B cell (primary cell): ENCODE measurements around the gene CHD5. TPM values are rescaled to one million over a fixed set of nuclear protein-coding genes. Genes with fewer than 3 reads are reported as not detected.

ENCODE experiments used
- ATAC-seq: fragments of 200-7000 bp; cut with Tn5 transposase; one replicate; pipeline ENCODE4 v1.10.0; 2021; ENCODE audit warnings: low read depth, mild to moderate bottlenecking, moderate number of reproducible peaks, moderate library complexity
- CTCF ChIA-PET: fragments of 350-600 bp; sonication (Branson Sonifier 250); formaldehyde crosslinking; loops from one replicate; lab custom pipeline; 2021; ENCODE audit warnings: antibody characterized with exemption, inconsistent platforms; lab: Charles Lee
- POLR2A ChIA-PET: fragments of 350-600 bp; sonication (Branson Sonifier 250); formaldehyde crosslinking; loops from one replicate; lab custom pipeline; 2021; ENCODE audit warnings: antibody characterized with exemption; lab: Charles Lee
- DNase-seq: peaks from one replicate; pipeline ENCODE4 v3.0.0; 2013
- H2AFZ ChIP-seq: 2 replicates; pipeline ENCODE4 v1.6.1; 2012; ENCODE audit warnings: mild to moderate bottlenecking, low read depth, low read length; ENCODE audit not compliant: insufficient read depth, poor library complexity, severe bottlenecking
- H3K27ac ChIP-seq, 2 donors: 1 replicate in 1 of 2; 2 replicates in 1 of 2; pipeline ENCODE4 v1.5.1; 2012 to 2013; ENCODE audit warnings: low read length in 2 of 2, mild to moderate bottlenecking in 2 of 2, moderate library complexity in 1 of 2
- H3K27me3 ChIP-seq, 4 experiments: fragments of 200-600 bp in 1 of 4; sonication (generic) in 1 of 4; replicated peaks in 1 of 4; 1 replicate in 2 of 4; 2 replicates in 2 of 4; pipeline versions ENCODE4 v1.6.1 to v1.7.0; 2013 to 2016; ENCODE audit warnings: low read length in 3 of 4, mild to moderate bottlenecking in 2 of 4, mixed read lengths in 1 of 4, moderate library complexity in 1 of 4; ENCODE audit not compliant: insufficient read depth in 4 of 4, control insufficient read depth in 3 of 4; ENCODE audit errors: control extremely low read depth in 1 of 4
- H3K36me3 ChIP-seq, 2 experiments: replicated peaks in 1 of 2; 1 replicate in 1 of 2; 2 replicates in 1 of 2; pipeline versions ENCODE4 v1.6.1 to v1.7.1; 2013; ENCODE audit warnings: low read length in 1 of 2; ENCODE audit not compliant: insufficient read depth in 2 of 2, control insufficient read depth in 1 of 2; ENCODE audit errors: control extremely low read depth in 1 of 2, extremely low read depth in 1 of 2
- H3K4me1 ChIP-seq, 2 donors: fragments of 200-600 bp in 1 of 2; sonication (generic) in 1 of 2; 1 replicate in 1 of 2; 2 replicates in 1 of 2; pipeline versions ENCODE4 v1.5.1 to v1.6.1; 2013 to 2017; ENCODE audit warnings: low read length in 2 of 2; ENCODE audit not compliant: control insufficient read depth in 2 of 2, insufficient read depth in 2 of 2
- H3K4me2 ChIP-seq: replicated peaks from 2 replicates; pipeline ENCODE3; 2012; ENCODE audit warnings: mild to moderate bottlenecking, low read depth, low read length; ENCODE audit not compliant: poor library complexity, severe bottlenecking
- H3K4me3 ChIP-seq, 5 experiments: fragments of 200-600 bp in 1 of 5; sonication (generic) in 1 of 5; 1 replicate in 3 of 5; 2 replicates in 2 of 5; pipeline versions ENCODE4 v1.5.1 to v1.7.0; 2011 to 2016; ENCODE audit warnings: low read length in 4 of 5, mild to moderate bottlenecking in 4 of 5, low read depth in 2 of 5, control low read depth in 1 of 5, moderate library complexity in 1 of 5; ENCODE audit not compliant: insufficient read depth in 1 of 5; ENCODE audit errors: control extremely low read depth in 1 of 5, extremely low read depth in 1 of 5
- H3K79me2 ChIP-seq: fragments of 200-600 bp; sonication (generic); one replicate; pipeline ENCODE4 v1.6.0; 2016; ENCODE audit warnings: low read length; ENCODE audit not compliant: control insufficient read depth, insufficient read depth
- H3K9ac ChIP-seq: fragments of 200-600 bp; sonication (generic); 2 replicates; pipeline ENCODE4 v1.6.1; 2017; ENCODE audit warnings: mild to moderate bottlenecking, low read length, moderate library complexity
- H3K9me3 ChIP-seq, 3 donors: one replicate each; pipeline versions ENCODE4 v1.6.1 to v1.7.1; 2013; ENCODE audit warnings: low read length in 2 of 3; ENCODE audit not compliant: control insufficient read depth in 2 of 3, insufficient read depth in 1 of 3; ENCODE audit errors: control extremely low read depth in 1 of 3
- H4K20me1 ChIP-seq: 2 replicates; pipeline ENCODE4 v1.6.0; 2012; ENCODE audit warnings: mild to moderate bottlenecking, low read length; ENCODE audit not compliant: insufficient read depth, control insufficient read depth, poor library complexity, severe bottlenecking
- H3K27ac Mint-ChIP-seq: one replicate; pipeline ENCODE4 v1.8.0; 2021; ENCODE audit warnings: mixed read lengths
- H3K27me3 Mint-ChIP-seq: one replicate; pipeline ENCODE4 v1.8.0; 2021; ENCODE audit warnings: mixed read lengths
- H3K4me1 Mint-ChIP-seq: one replicate; pipeline ENCODE4 v1.8.0; 2021; ENCODE audit warnings: mixed read lengths
- H3K4me3 Mint-ChIP-seq: one replicate; pipeline ENCODE4 v1.8.0; 2021; ENCODE audit warnings: mixed read lengths
- H3K9me3 Mint-ChIP-seq: one replicate; pipeline ENCODE4 v1.8.0; 2022; ENCODE audit warnings: mixed read lengths; ENCODE audit not compliant: insufficient read depth
- EZH2 ChIP-seq: IDR thresholded peaks from 2 replicates; pipeline ENCODE4 v1.6.1; 2012; ENCODE audit warnings: borderline replicate concordance, low read depth, mild to moderate bottlenecking, moderate library complexity, low read length; ENCODE audit not compliant: insufficient read depth, poor library complexity, severe bottlenecking
- WGBS: methylation state at CpG from one replicate; pipeline ENCODE4 v1.1.5; 2013; ENCODE audit warnings: missing lambda C conversion rate; ENCODE audit not compliant: insufficient coverage; 5-methylcytosine and 5-hydroxymethylcytosine counted together
- intact Hi-C: fragments of 100-400 bp; cut with micrococcal nuclease; formaldehyde crosslinking; loops from one replicate; pipeline ENCODE4 v1.10.0; 2022
- polyA plus RNA-seq: library from polyadenylated mRNA; depleted of rRNA; stranded (reverse); fragments of >200 nt; gene quantifications from 2 replicates; pipeline ENCODE4 v1.2.3, GENCODE V29; 2012
- total RNA-seq, 2 donors: library from RNA; stranded (reverse); fragments of 120-200 nt in 1 of 2; gene quantifications; 1 replicate in 1 of 2; 2 replicates in 1 of 2; pipeline versions ENCODE4 v1.2.3 to v1.2.4, GENCODE V29; 2013 to 2022
- TF ChIP-seq, protein P1 (sequence below): fragments of 200-600 bp; IDR thresholded peaks from one replicate; pipeline ENCODE4 v1.8.0; 2022; ENCODE audit warnings: antibody characterized with exemption, mild to moderate bottlenecking

The CHD5 gene
- total and polyA plus RNA-seq, 2 donors (not counting 1 experiment from before 2014, with no cell fraction given) = 0.18 to 0.20 TPM

- intact Hi-C loops = no loop called here
- no peak for ATAC-seq
- WGBS = 94% methylated on average over 11 of the region's 11 CpGs
- Histone ChIP-seq H3K27ac (no peak overlapping the region), H3K9me3 (peaks cover 0 to 22% (median 0%) of the 10 kb centered on the region in 3 donors), H3K27me3 (no peaks in the 10 kb centered on the region), H3K79me2 (no peaks in the 10 kb centered on the region), H3K36me3 (no peaks in the 10 kb centered on the region), H2AFZ (no peak overlapping the region), H3K4me3 (no peak overlapping the region), H4K20me1 (no peaks in the 10 kb centered on the region), H3K9ac (no peak overlapping the region), H3K4me1 (no peaks in the 10 kb centered on the region), H3K4me2 (no peak overlapping the region)
- TF ChIP-seq, protein P1, sequence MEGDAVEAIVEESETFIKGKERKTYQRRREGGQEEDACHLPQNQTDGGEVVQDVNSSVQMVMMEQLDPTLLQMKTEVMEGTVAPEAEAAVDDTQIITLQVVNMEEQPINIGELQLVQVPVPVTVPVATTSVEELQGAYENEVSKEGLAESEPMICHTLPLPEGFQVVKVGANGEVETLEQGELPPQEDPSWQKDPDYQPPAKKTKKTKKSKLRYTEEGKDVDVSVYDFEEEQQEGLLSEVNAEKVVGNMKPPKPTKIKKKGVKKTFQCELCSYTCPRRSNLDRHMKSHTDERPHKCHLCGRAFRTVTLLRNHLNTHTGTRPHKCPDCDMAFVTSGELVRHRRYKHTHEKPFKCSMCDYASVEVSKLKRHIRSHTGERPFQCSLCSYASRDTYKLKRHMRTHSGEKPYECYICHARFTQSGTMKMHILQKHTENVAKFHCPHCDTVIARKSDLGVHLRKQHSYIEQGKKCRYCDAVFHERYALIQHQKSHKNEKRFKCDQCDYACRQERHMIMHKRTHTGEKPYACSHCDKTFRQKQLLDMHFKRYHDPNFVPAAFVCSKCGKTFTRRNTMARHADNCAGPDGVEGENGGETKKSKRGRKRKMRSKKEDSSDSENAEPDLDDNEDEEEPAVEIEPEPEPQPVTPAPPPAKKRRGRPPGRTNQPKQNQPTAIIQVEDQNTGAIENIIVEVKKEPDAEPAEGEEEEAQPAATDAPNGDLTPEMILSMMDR = no peak
- no peak for TF ChIP-seq EZH2
- peaks cover 8% of the 10 kb centered on the region for H3K9me3 Mint-ChIP-seq
- no peak overlapping the region for H3K27ac Mint-ChIP-seq
- H3K27me3 Mint-ChIP-seq = peaks cover 3% of the 10 kb centered on the region
- DNase-seq = no peak
- H3K4me1 Mint-ChIP-seq = no peaks in the 10 kb centered on the region
- POLR2A ChIA-PET = no interaction called here
- CTCF ChIA-PET = no interaction called here
- H3K4me3 Mint-ChIP-seq = no peak overlapping the region
Measured at GRCh38 chr1:6134206-6134605, 45.9 kb downstream of the CHD5 start.

DNA sequence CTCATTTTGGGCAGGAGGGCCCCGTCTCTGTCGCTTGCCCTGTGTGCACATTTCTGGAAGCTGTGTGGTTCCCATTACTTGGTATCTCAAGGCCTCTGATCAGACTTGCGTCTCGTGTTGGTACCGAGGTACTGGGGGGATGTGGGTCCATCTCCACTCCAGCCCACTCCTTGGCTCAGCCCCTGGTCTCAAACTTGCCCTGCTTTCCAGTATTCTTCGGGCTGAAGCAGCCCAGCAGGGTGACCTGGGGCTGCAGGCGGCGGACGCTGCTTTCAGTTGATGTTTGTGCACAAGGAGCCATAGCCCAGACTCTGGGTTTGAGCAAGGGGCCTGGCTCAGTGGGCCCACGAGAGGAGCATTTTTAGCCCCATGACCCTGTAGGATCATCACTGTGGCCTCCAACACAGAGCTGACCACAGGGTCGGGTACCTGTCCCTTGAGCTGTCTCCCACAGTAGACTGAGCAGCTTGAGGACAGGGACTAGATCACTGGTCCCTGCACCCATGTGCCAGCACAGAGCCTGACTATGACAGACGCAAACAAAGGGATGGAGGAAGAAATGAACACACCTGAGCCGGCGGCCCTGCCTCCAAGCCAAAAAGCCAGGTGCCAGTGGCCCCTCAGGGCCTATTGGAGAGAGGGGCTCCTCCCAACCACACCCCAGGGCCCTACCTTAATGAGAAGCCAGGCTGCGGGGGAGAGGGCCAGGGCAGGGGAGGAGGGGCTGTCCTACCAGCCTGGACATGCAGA lies 46.8 kb downstream of the CHD5 start:
- no peaks in the 10 kb centered on the region for H4K20me1 ChIP-seq

More for the DNA sequence above, 46.8 kb downstream of the CHD5 start:
- Histone ChIP-seq H3K36me3 (no peaks in the 10 kb centered on the region), H3K4me1 (no peaks in the 10 kb centered on the region), H2AFZ (no peak overlapping the region), H3K9me3 (peaks cover 0 to 22% (median 0%) of the 10 kb centered on the region in 3 donors), H3K79me2 (no peaks in the 10 kb centered on the region), H3K27me3 (no peaks in the 10 kb centered on the region), H3K4me3 (no peak overlapping the region), H3K27ac (no peak overlapping the region), H3K4me2 (no peak overlapping the region), H3K9ac (no peak overlapping the region)
- no peak overlapping the region for H3K4me3 Mint-ChIP-seq
- ATAC-seq (no peak), DNase-seq (no peak)
- H3K9me3 Mint-ChIP-seq = peaks cover 8% of the 10 kb centered on the region
- H3K27me3 Mint-ChIP-seq = peaks cover 3% of the 10 kb centered on the region
- no peak overlapping the region for H3K27ac Mint-ChIP-seq
- no peaks in the 10 kb centered on the region for H3K4me1 Mint-ChIP-seq
- WGBS = 96% methylated on average over 10 of the region's 15 CpGs
- ChIA-PET POLR2A (no interaction called here), CTCF (no interaction called here)
- intact Hi-C loops = no loop called here
- TF ChIP-seq EZH2 = no peak
- TF ChIP-seq, protein P1 = no peak
